Stimulated activated CD4-positive, alpha-beta T cell treated with anti-CD3 and anti-CD28 coated beads, Interleukin-15, amount 100 ng/mL, for 48 hours (primary cell): ENCODE measurements around the gene C5.

Experiments used
- DNase-seq, 2 donors: peaks; one replicate each; pipeline ENCODE4 v3.0.0-alpha.2; 2020; ENCODE audit warnings: low read depth in 2 of 2

C5 gene

DNA sequence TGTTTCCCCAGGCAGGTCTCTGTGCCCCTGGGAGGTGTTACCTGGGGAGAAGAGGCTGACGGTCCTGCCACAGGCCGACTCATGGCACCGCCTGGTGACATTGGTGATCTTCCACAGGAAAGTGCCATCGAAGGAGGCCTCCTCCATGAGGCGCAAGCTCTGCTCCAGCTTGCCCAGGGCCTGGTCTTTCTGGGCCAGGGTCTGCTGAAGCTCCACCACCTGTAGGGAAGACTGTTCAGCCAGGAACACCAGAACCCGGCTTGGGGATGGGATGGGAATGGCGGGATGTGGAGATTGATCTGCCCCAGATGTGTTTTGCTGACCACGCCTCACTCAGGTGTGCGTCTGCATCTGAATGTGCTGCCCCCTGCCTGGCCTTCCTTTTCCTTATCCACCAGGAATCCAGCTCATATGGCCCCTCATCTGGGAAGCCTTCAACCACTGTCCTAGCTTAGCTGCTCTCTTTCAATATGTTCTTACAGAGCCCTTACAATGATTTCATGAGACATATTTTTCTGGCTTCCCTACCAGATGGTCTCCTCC is 138.7 kb downstream of the C5 start:
- no peak for DNase-seq

DNA sequence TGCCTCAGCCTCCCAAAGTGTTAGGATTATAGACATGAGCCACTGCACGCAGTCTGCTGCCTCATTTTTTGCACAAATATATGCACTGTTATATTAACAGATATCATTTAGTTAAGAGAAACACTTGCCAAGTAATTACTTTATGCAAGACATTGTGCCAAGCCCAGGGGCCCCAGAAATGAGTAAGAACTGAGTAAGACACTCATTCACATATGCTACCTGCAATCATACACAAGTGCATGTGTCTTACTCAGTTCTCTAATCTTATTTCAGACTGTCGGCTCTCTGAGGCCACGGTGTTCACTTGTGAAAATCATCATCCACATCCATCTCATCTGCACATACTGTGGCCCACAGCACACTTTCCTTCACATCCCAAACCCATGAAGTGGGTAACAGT is 139.4 kb downstream of the C5 start:
- no peak for DNase-seq

DNA sequence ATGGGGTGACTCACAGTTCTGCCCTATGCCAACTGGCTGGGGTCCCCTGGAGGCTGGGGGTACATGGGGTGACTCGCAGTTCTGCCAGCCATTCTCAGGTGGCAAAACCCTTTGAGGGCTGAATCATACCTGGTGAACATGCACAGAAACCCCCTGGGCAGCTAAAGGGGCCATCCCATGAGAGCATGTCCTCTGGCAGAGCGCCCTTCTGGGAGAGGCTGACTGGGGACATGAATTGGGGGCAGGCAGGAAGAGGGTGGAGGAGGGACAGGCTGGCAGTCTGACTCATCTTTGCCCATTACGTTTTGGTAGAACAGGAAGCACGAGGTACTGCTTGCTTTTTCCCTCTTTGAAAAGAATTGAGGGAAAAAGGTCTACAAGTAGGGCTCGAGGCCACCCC is 140.2 kb downstream of the C5 start:
- DNase-seq = no peak

DNA sequence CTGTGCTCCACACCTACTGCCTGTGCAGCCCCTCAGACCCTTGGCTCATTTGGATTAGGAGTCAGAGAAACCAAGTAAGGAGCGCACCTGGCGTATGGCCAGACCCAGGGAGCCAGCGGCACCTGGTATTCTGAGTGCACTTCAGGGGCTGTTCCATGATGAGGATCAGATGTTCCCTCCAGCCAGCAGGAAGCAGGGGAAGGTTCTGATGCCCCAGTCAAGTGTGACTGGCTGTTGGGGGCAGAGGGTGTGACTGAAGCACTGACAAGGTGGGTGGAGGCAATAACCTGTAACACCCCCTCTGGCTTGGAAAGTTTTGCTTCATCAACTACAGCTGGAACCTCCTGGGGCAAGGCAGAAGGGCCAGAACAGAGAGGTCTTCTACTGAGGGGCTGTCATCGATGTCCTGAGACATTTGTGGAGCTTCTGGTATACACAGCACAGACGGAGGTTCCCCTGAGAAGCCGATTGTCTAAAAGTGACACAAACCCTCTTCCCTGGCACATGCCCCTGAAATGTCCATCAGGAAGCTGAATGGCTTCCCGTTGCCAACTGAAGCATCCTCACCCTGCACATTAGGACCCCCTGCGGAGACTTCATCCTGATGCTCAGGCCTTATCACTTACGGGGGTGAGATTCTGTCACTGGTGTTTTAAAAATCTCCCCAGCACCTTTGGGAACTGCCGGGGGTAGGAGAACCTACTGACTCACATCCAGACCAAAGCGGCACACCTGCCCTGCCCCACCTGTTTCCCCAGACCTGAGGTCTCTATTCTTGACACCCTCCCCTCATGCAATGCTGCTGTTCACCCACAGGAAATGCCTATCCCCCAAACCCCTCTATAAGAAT is 144.5 kb downstream of the C5 start:
- DNase-seq = no peak

DNA sequence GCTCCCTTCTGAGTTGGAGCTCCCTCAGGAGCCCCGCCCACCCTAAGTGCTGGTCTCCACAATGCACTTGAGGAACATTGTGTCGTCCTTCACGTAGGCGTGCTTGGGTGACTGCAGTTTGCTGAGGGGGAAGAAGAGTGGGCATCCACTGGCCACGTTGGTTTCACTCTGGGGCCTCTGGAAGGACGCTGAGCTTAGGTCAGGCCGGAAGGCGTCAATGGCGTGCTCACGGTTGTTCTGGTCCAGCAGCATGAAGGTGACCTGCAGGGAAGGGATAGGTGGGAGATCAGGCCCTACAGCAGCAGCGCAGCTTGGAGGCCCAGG is 145.1 kb downstream of the C5 start:
- DNase-seq = no peak

DNA sequence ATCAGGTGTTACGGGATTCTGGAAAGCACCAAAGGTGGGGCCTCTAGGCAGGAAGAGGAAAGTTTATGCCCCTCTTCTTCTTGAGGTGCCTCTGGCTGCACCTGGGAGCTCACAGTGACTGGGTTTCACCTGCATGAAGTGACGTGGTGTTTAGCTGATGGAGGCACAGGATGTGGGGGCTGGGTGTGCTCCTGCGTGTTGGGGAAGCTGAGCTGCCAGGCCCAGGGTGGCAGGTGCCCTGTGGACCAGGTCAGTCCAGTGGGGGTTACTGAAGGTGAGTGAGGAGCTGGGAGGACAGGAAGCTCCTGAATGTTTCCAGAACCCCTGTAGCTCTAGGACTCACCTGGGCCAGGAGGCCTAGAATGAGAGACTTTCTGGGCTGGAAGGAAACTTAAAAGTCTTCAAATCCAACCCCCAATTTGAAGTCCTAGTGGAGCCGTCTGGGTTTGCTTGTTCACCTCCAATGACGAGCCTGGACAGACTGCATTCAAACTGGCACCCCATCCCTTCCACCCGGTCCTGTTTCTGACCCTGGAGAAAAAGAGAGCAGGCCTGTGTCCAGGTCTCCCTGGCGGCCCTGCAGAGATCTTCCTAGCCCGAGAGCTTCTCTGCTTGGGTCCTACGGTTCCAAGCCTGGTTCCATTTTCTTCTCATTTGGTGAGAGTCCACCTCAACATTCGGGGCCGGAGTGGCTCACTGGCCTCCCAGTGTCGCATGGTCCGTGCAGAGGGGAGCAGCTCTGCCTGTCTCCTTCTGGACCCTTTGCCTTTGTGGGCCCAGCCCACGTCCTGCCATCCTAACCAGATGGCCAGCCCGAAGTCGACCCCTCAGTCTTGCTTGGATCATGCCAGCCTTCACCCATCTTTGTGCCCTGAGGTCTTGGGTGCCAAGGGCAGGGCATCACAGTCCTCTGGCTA is 145.8 kb downstream of the C5 start:
- DNase-seq = no peak

DNA sequence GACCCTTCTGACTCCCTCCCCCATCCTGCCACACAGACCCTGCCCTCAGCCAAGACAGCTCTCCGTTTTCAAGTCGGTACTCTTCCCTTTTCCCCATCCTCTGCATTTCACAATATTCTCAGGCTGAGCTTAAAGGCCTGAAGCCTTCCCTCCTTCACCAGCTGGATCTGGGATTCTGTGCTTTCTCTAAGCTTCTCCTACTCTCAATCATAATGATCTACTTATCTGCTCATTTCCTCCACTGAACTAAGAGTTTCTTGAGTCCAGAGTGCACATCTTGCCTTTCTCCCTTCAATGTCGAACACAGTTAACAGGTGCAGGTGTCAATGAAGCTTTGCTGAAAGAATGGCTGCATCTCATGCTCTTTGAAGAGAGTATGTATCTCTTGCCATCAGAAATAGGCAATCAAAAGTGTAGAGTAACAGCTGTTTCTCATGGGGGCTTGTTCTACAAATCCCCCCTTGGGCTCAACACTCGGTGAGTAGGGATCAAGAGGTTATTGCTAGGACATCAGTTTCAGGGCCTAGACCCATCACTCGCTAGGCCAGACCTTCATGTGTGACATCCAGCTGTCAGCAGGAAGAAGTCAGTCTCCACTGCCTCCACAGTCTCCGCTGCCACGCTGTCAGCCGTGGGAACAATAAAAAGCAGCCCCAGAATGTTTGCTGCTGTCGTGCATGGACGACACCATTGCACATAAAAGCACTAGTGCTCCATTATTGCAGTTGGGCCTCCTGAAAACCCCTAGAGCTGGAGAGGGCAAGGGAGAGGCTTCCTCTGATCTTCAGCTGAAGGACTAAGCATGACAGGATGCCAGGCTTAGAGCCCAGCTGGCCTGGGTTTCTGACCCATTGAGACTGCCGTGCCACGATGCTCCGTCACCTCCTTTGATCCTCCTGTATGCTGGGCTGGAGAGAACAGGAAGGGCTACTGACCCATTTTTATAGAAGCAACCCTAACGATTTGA is 147.2 kb downstream of the C5 start:
- no peak for DNase-seq
